ENCODE data around the gene FXYD4. TPM values are rescaled to one million over a fixed set of nuclear protein-coding genes. Genes with fewer than 3 reads are reported as not detected.
"Not testable (repeated sequence)": the region's sequence is repeated elsewhere in the genome, so short reads cannot be mapped to it uniquely, and the experiment has no call there.

FXYD4 gene
- total RNA-seq, 1 experiment from 2014 or later = not detected

DNA sequence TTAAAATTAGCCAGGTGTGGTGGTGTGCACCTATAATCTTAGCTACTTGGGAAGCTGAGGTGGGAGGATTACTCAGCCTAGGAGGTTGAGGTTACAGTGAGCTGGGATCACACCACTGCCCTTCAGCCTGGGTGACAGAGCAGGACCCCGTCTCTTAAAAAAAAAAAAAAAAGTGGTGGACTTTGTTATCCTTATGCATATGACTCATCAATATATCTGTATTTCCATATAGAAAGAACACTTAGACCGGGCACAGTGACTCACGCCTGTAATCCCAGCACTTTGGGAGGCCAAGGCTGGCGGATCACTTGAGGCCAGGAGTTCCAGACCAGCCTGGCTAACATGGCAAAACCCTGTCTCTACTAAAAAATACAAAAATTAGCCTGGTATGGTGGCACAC lies 50.5 kb downstream of the FXYD4 start:
- in situ Hi-C loops (cut with HindIII; ENCODE audit: low pct_unique_long_range_greater_than_20kb, low sequenced_read_pairs); DNase-seq (ENCODE audit: low read depth, low spot score): not testable (repeated sequence)

DNA sequence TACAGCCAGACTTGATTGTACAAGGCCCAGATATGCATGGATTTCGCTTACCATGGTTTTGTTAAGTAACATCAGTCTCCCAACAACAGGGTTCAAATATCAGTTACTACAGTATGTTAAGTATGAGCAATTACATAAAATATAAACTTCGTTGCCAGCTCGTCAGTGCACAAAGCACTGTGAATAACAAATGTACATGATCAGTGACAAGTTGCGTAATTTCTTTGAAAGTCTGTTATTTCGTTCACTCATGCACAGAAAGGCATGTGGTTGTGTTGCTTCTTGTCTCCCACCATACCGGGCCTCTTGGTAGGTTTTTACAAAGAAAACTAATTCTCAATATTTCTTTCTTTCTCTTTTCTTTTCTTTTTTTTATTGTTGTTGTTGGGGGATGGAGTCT lies 53.0 kb downstream of the FXYD4 start:
- DNase-seq (ENCODE audit: low read depth, low spot score) = no peak
- in situ Hi-C loops (cut with HindIII; ENCODE audit: low pct_unique_long_range_greater_than_20kb, low sequenced_read_pairs) = no loop called here

Small RNAs within 50 kb of the gene (small RNA-seq; reads per million reads assigned to genes)
- gene RNU6ATAC11P (0 reads per million in 2 experiments), gene SNORD3J (0.08 to 0.19 reads per million in 2 experiments)

Other genes with a start within 250 kb of the FXYD4 start
- gene CSGALNACT2, start 233.2 kb upstream of the FXYD4 start, total RNA-seq (2014; rRNA removed; shearing (Covaris generic)) = 3.9 and 4.6 TPM in 2 replicates
- 4.2 and 4.4 TPM in 2 replicates for gene RASGEF1A, start 104.6 kb upstream of the FXYD4 start, total RNA-seq (2014; rRNA removed; shearing (Covaris generic))
- 265 and 297 TPM in 2 replicates for gene HNRNPF, start 37.5 kb downstream of the FXYD4 start, total RNA-seq (2014; rRNA removed; shearing (Covaris generic))
- 1.7 and 2.9 TPM in 2 replicates for gene ZNF487, start 65.5 kb downstream of the FXYD4 start, total RNA-seq (2014; rRNA removed; shearing (Covaris generic))
- gene ZNF239, start 203.0 kb downstream of the FXYD4 start, total RNA-seq (2014; rRNA removed; shearing (Covaris generic)) = 1.8 and 2.1 TPM in 2 replicates
- gene ZNF485, start 234.8 kb downstream of the FXYD4 start, total RNA-seq (2014; rRNA removed; shearing (Covaris generic)) = 2.4 and 3.9 TPM in 2 replicates